Stimulated activated CD4-positive, alpha-beta T cell treated with anti-CD3 and anti-CD28 coated beads, Interleukin-1b, Interleukin-23, amount 100 ng/mL, for 4 hours (primary cell): ENCODE results near the gene SLC25A33.
"Not testable (repeated sequence)": the region's sequence is repeated elsewhere in the genome, so short reads cannot be mapped to it uniquely, and the experiment has no call there.

Experiments
- DNase-seq, 2 donors: peaks; one replicate each; pipeline ENCODE4 v3.0.0-alpha.2; 2020; ENCODE audit warnings: low read depth in 2 of 2

The SLC25A33 gene, protein sequence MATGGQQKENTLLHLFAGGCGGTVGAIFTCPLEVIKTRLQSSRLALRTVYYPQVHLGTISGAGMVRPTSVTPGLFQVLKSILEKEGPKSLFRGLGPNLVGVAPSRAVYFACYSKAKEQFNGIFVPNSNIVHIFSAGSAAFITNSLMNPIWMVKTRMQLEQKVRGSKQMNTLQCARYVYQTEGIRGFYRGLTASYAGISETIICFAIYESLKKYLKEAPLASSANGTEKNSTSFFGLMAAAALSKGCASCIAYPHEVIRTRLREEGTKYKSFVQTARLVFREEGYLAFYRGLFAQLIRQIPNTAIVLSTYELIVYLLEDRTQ

GRCh38 chr1:9539165-9539828, at the start of gene SLC25A33:
Gene SLC25A33, plus strand, starts transcription at chr1:9539465. Its CDS starts 227 bp downstream, at chr1:9539692.
- peak; percentile 98 for DNase-seq

DNA sequence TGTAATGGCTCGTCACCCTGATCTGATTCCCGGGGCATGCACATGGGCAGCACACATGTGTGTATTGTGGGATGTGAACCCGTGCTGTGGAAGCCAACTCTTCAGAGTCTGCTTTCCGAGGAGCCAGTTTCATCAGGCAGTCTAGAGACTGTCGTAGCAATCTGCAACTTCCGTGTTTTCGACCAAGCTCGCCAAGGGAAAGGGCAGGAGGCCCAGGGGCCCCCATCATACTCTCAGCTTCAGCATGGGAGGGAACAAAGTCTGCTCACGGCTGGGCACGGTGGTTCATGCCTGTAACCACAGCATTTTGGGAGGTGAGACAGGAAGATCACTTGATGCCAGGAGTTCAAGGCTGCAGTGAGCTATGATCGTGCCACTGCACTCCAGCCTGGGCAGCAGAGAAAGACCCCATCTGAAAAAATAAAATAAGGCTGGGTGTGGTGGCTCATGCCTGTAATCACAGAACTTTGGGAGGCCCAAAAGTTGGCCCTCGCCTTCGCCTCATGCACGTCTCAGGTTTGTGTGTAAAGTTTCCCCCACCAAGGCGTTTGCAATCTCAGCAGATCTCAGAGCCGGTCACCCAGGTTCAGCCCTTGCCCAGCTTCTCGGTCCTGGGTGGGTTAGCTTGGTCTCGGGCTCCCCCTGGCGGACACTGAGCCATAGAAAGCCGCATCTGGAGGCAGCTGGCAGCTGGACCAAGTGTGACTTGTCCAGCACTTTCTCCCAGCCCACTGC, 48.5 kb upstream of the SLC25A33 start:
- peak; percentile 83 to 88 for DNase-seq

GRCh38 chr1:9493326-9493725, 45.9 kb upstream of the SLC25A33 start:
- DNase-seq = no peak

- DNase-seq = peak; percentile 57 to 67
Observed at GRCh38 chr1:9494936-9495758, 44.1 kb upstream of the SLC25A33 start.

DNA sequence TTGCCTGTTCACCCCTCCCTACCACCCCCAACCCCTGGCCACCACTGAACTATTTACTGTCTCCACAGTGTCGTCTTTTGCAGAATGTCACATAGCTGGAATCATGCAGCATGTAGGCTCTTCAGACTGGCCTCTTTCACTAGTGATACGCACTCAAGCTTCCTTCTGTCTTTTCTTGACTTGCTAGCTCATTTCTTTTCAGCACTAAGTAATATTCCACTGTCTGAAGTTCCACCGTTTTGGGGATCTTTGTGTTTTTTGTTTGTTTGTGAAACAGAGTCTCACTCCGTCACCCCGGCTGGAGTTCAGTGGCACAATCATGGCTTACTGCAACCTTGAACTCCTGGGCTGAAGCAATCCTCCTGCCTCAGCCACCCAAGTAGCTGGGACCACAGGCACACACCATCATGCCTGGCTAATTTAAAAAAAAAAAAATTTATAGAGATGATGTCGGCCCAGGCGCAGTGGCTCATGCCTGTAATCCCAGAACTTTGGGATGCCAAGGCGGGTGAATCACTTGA, 43.4 kb upstream of the SLC25A33 start:
- DNase-seq = no peak

DNA sequence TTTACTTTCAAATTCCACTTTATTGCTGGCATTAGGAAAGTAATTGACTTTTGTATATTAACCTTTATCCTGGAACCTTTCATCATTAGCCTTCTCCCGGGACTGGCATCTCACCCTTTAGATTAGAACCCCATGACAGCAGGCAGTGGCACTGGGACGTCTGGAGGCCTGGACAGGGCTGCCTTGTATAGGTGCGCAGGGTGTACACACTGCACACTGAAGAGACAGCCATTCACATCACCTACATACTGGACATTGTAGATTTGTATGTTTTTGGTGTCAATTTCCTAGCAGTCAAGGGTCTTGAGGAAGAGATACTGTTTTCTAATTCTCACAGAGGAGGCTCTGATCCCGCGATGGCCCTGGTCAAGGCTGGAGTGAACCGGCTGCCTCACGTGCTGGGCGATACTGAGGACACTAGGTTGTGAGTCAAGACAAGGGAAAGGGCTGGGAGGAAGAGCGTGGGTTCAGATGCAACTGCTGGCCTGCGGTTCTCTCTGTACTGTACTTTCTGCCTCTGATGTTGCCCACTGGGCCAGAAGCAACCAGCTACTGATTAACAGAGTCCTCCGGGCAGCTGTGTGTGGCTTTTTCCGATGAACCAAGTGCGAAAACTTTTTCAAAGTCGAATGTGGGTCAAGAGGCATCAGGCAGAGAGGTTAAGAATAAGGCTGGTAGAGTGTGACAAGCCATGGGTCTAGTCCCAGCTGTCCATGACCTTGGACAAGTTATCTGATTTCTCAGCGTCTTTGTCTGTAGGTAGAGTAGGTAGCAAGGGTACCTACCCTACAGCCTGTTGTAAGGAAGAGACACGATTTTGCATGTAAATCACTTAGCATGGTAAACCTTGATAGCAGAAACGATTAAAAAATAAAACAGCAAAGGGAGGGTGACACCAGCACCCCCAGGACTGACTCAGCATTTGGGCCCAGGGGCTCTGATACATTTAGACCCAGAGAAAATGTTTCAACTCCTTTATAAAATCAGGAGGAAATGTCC, 38.2 kb upstream of the SLC25A33 start:
- no peak for DNase-seq

DNA sequence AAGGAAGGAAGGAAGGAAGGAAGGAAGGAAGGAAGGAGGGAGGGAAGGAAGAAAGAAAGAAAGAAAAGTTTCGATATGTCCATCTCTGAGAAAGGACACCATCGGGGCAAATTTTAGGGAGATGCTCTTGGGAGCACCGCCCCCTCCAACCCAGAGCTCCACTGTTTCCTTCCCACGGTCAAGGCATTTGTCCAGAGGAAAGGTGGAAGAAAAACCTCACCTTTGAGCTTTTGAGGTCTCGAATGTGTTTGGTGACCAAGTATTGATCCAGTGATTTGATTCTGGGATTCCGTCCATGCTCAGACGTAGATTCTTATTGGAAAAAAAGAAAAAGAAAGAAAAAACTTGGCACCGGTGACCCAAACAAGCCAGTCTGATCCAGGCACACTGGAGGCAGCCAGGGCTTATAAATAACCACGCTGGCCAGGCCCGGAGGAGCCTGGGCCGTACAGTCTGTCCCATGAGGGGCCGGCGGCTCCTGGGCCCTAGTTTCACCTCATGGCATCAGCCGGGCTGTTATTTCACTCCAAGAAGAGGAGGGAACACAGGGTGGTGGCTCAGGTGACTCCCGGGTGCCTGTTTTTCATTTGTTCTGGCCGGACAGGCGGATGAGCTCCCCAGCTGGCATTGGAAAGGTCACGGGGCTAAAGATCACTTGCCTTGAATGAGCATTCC, 36.1 kb upstream of the SLC25A33 start:
- no peak for DNase-seq

- no peak for DNase-seq
Observed at GRCh38 chr1:9505143-9505542, 34.1 kb upstream of the SLC25A33 start.

GRCh38 chr1:9506901-9507300, 32.4 kb upstream of the SLC25A33 start:
- DNase-seq = no peak

- no peak for DNase-seq
Observed at GRCh38 chr1:9510130-9510529, 29.1 kb upstream of the SLC25A33 start.

GRCh38 chr1:9515550-9515949, 23.7 kb upstream of the SLC25A33 start:
- DNase-seq = not testable (repeated sequence)

- DNase-seq = no peak
Observed at GRCh38 chr1:9518454-9518998, 20.7 kb upstream of the SLC25A33 start.

- DNase-seq = no peak
Observed at GRCh38 chr1:9520411-9520810, 18.9 kb upstream of the SLC25A33 start.

- DNase-seq = no peak
Observed at GRCh38 chr1:9529190-9529589, 10.1 kb upstream of the SLC25A33 start.

DNA sequence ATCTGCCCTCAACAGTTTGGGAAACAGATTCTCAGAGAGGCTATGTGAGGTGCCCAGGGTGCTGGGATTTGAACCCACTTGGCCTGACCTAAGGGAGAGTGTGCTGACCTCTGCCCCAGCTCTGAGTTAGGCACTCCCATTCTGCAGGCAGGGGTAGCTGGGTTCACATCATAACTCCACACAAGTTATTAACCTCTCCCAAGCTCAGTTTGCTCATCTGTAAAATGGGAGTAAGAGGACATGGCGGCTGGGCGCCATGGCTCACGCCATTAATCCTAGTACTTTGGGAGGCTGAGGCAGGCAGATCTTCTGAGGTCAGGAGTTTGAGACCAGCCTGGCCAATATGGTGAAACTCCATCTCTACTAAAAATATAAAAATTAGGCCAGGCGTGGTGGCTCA, 8.9 kb upstream of the SLC25A33 start:
- DNase-seq = no peak

DNA sequence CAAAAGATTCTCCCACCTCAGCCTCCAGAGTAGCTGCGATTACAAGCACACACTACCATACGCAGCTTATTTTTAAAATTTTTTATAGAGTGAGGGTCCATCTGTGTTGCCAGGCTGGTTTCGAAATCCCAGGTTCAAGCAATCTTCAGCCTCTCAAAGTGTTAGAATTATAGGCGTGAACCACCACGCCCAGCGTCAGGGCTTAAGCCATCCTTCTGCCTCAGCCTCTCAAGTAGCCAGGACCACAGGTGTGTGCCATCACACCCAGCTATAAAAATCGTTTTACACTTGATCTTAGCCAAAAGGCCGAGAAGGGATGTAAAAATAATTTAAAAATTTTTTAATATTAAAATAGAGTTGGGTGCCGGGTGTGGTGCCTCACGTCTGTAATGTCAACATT, 4.3 kb upstream of the SLC25A33 start:
- DNase-seq = no peak

DNA sequence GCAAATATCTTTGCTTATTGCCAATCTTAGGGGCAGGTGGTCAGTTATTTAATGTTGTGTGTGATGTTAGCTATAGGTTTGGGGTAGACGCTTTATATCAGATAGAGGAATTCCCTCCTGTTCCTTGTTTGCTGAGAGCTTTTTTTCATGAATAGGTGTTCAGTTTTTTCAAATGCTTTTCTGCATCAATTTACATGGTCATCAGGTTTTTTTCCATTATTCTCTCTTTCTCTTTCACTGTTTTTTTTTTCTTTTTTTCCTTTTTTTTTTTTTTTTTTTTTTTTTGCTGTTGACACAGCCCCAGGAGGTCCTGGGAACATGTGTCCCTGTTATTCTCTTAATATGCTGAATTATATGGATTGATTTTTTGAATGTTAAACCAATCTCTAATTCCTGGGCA, 3.0 kb upstream of the SLC25A33 start:
- no peak for DNase-seq

GRCh38 chr1:9537863-9538668, 1.2 kb upstream of the SLC25A33 start:
- DNase-seq = no peak
